ENCODE measurements around the gene PARP3.

The PARP3 gene

DNA sequence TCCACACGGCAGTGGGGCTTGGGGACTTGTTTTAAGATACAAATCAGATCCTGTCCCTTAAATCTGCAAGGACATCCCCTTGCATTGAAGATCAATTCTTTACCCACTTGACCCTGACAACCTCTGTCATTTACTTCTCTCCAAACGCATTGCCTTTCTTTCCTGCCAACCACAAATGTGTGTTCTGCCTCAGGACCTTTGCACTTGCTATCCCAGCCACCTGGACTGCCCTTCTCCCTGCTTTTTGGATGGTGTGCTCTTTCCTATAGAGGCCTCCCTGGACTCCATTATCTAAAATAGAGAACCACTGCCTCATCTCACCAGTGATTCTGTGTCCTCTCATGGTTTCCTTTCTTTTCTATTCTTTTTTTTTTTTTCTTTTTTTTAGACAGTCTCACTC, 55.0 kb downstream of the PARP3 start:
- Histone ChIP-seq H3K9me3 (no peaks in the 10 kb centered on the region), H3K27me3 (peaks cover 4% of the 10 kb centered on the region), H3K4me3 (ENCODE audit: low read depth in 1 of 2, low read length in 1 of 2) (no peak overlapping the region), H3K36me3 (peaks cover 20% of the 10 kb centered on the region), H3K27ac (no peak overlapping the region), H3K4me1 (ENCODE audit: control insufficient read depth in 1 of 2, insufficient read depth in 1 of 2, low read depth in 1 of 2, low read length in 1 of 2) (peaks cover 15 to 16% of the 10 kb centered on the region in 2 experiments)
- TF ChIP-seq, protein P1, sequence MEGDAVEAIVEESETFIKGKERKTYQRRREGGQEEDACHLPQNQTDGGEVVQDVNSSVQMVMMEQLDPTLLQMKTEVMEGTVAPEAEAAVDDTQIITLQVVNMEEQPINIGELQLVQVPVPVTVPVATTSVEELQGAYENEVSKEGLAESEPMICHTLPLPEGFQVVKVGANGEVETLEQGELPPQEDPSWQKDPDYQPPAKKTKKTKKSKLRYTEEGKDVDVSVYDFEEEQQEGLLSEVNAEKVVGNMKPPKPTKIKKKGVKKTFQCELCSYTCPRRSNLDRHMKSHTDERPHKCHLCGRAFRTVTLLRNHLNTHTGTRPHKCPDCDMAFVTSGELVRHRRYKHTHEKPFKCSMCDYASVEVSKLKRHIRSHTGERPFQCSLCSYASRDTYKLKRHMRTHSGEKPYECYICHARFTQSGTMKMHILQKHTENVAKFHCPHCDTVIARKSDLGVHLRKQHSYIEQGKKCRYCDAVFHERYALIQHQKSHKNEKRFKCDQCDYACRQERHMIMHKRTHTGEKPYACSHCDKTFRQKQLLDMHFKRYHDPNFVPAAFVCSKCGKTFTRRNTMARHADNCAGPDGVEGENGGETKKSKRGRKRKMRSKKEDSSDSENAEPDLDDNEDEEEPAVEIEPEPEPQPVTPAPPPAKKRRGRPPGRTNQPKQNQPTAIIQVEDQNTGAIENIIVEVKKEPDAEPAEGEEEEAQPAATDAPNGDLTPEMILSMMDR (IDR thresholded peaks at IDR 0.05), result no peak

DNA sequence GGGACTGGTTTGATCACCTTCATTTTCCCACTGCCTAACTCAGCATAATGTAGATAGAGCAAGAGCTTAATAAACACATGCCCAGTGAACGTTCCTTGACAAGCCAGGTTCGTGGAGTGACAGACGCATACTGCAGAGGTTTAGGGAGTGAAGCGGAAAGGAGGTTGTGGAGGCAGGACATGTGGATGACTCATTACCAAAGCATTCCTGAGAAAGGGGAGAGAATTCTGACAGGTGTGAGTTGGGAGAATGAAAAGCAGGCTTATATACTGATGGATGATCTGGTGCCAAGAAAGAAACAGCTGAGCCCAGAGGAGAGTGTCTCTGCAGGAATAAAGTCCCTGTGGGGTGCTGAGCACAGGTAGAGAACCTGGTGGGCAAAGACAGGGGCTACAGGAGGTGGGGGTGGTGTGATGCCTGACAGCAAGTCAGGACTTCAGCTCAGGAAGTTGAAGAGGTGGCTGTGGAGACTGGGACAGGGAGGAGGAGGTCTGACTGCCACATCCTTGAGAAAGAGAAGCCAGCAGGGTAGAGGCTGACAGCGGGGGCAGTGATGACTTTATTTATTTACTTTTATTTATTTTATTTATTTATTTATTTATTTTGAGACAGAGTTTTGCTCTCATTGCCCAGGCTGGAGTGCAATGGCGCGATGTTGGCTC, 55.9 kb downstream of the PARP3 start:
- H3K27ac ChIP-seq, result no peak overlapping the region
- peaks cover 14% of the 10 kb centered on the region for H3K36me3 ChIP-seq
- peaks cover 15 to 16% of the 10 kb centered on the region in 2 experiments for H3K4me1 ChIP-seq (ENCODE audit: control insufficient read depth in 1 of 2, insufficient read depth in 1 of 2, low read depth in 1 of 2, low read length in 1 of 2)
- no peaks in the 10 kb centered on the region for H3K9me3 ChIP-seq
- H3K27me3 ChIP-seq, result peaks cover 4% of the 10 kb centered on the region
- H3K4me3 ChIP-seq (ENCODE audit: low read depth in 1 of 2, low read length in 1 of 2), result no peak overlapping the region
- TF ChIP-seq, protein P1 (IDR thresholded peaks at IDR 0.05), result no peak
